Suprapubic skin (tissue), 4 donors: ENCODE results near the gene WDR7.

ENCODE experiments used
- EP300 ChIP-seq: sonication (generic); formaldehyde crosslinking; IDR thresholded peaks from one replicate; pipeline ENCODE4 v1.6.1; 2017; ENCODE audit warnings: antibody characterized with exemption
- POLR2A ChIP-seq, 2 donors: fragments of 450-650 bp; IDR thresholded peaks; one replicate each; pipeline ENCODE4 v1.6.1; 2017; ENCODE audit warnings: antibody characterized with exemption in 2 of 2, mild to moderate bottlenecking in 2 of 2, moderate library complexity in 2 of 2
- POLR2AphosphoS5 ChIP-seq, 3 donors: sonication (generic); formaldehyde crosslinking; IDR thresholded peaks; one replicate each; pipeline ENCODE4 v1.6.1; 2017; ENCODE audit warnings: antibody characterized with exemption in 3 of 3
- TF ChIP-seq, protein P1 (sequence below), 2 donors: fragments of 200-600 bp in 1 of 2; fragments of 450-650 bp in 1 of 2; sonication (generic) in 1 of 2; IDR thresholded peaks; one replicate each; pipeline ENCODE4 v1.5.1; 2016 to 2019; ENCODE audit warnings: antibody characterized with exemption in 2 of 2, mild to moderate bottlenecking in 1 of 2, moderate library complexity in 1 of 2

DNA sequence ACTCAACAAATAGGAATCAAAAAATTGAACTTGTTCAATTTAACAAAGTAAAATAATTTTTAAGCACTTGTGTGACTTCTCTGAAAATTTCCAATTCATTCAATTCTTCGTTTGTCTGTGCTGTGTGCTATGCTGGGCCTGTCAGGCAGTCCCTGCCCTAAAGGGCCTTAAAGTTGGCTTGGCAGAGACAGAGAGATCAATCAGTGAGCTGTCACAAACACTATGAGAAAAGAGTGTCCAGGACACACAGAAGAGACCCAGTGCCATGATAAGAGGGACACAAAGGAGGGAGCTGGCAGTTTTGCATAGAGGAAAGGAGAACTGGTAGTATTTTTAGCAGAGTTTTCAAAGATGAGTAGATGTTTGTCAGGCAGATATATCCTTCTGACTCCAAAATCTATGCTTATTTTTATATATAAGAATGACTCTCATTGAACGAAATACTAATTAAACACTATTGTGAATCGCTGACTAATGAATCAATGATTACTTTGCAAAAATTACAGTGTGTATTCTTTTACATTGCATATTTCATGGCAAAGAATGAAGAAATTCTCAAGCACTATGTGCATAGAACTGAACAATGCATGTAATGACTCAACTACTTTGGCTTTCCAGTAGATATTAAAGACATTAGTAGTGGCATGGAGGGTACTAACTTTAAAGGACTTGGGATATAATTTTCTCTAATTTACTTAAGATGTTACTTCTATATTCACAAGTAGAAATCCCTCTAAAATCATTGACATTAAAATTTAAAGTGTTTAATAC is 302.5 kb downstream of the WDR7 start:
- TF ChIP-seq POLR2AphosphoS5 (IDR thresholded peaks at IDR 0.05), result no peak
- TF ChIP-seq, protein P1, sequence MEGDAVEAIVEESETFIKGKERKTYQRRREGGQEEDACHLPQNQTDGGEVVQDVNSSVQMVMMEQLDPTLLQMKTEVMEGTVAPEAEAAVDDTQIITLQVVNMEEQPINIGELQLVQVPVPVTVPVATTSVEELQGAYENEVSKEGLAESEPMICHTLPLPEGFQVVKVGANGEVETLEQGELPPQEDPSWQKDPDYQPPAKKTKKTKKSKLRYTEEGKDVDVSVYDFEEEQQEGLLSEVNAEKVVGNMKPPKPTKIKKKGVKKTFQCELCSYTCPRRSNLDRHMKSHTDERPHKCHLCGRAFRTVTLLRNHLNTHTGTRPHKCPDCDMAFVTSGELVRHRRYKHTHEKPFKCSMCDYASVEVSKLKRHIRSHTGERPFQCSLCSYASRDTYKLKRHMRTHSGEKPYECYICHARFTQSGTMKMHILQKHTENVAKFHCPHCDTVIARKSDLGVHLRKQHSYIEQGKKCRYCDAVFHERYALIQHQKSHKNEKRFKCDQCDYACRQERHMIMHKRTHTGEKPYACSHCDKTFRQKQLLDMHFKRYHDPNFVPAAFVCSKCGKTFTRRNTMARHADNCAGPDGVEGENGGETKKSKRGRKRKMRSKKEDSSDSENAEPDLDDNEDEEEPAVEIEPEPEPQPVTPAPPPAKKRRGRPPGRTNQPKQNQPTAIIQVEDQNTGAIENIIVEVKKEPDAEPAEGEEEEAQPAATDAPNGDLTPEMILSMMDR (IDR thresholded peaks at IDR 0.05), result no peak
- no peak for TF ChIP-seq EP300
- no peak for TF ChIP-seq POLR2A (IDR thresholded peaks at IDR 0.05)
